IMR-90 (cell line): ENCODE results near the gene DPYD.

Experiments used
- BHLHE40 ChIP-seq: fragments of 150-350 bp; IDR thresholded peaks from 2 replicates; pipeline ENCODE4 v1.6.1; 2016; ENCODE audit warnings: mild to moderate bottlenecking, low read depth, low read length
- FOS ChIP-seq: fragments of 150-350 bp; IDR thresholded peaks from 2 replicates; pipeline ENCODE4 v1.6.1; 2016; ENCODE audit warnings: low read depth, low read length
- MAFK ChIP-seq: IDR thresholded peaks from 2 replicates; pipeline ENCODE4 v1.6.1; 2012; ENCODE audit warnings: low read depth, low read length, improper control_type of control experiment
- MAZ ChIP-seq: IDR thresholded peaks from 2 replicates; pipeline ENCODE4 v1.6.1; 2012; ENCODE audit warnings: low read depth, mild to moderate bottlenecking, low read length, improper control_type of control experiment, moderate library complexity, borderline replicate concordance
- MXI1 ChIP-seq: IDR thresholded peaks from 2 replicates; pipeline ENCODE4 v1.6.1; 2012; ENCODE audit warnings: low read depth, mild to moderate bottlenecking, low read length, moderate library complexity, borderline replicate concordance
- POLR2A ChIP-seq: IDR thresholded peaks from 2 replicates; pipeline ENCODE4 v1.6.1; 2012; ENCODE audit warnings: mild to moderate bottlenecking, low read depth, low read length
- RAD21 ChIP-seq: IDR thresholded peaks from 2 replicates; pipeline ENCODE4 v1.6.1; 2012; ENCODE audit warnings: low read length, improper control_type of control experiment
- RCOR1 ChIP-seq: IDR thresholded peaks from 2 replicates; pipeline ENCODE4 v1.6.1; 2012; ENCODE audit warnings: mild to moderate bottlenecking, low read length, improper control_type of control experiment; ENCODE audit not compliant: insufficient replicate concordance
- RFX5 ChIP-seq: IDR thresholded peaks from 2 replicates; pipeline ENCODE4 v1.8.0; 2012; ENCODE audit warnings: low read depth, mild to moderate bottlenecking, low read length, moderate library complexity
- SMC3 ChIP-seq: fragments of 150-350 bp; IDR thresholded peaks from 2 replicates; pipeline ENCODE4 v1.6.1; 2016; ENCODE audit warnings: low read depth, mild to moderate bottlenecking, antibody characterized with exemption, low read length, moderate library complexity
- TF ChIP-seq, protein P1 (sequence below): conservative IDR thresholded peaks from 2 replicates; pipeline ENCODE4 v1.5.1; 2012; ENCODE audit warnings: mild to moderate bottlenecking, low read depth, low read length, improper control_type of control experiment

DNA sequence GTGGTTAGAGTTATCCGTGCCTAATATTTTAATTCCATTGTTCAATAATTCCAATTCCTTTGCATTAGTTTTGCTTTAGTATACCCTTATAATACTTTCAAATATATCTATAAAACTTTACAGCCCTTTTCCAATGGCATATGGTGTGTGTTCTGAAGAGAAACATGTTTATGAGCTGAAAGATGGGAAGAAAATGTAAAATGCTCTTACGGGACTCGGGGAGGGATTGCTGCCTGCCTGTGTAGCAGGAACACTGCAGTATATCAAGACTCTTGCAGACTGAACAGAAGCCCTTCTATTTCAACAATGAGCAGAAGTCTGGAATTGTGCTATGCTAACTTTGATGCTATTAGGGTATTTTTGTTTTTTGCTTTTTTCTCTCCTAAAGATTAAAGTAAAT is 792.4 kb downstream of the DPYD start:
- TF ChIP-seq, protein P1, sequence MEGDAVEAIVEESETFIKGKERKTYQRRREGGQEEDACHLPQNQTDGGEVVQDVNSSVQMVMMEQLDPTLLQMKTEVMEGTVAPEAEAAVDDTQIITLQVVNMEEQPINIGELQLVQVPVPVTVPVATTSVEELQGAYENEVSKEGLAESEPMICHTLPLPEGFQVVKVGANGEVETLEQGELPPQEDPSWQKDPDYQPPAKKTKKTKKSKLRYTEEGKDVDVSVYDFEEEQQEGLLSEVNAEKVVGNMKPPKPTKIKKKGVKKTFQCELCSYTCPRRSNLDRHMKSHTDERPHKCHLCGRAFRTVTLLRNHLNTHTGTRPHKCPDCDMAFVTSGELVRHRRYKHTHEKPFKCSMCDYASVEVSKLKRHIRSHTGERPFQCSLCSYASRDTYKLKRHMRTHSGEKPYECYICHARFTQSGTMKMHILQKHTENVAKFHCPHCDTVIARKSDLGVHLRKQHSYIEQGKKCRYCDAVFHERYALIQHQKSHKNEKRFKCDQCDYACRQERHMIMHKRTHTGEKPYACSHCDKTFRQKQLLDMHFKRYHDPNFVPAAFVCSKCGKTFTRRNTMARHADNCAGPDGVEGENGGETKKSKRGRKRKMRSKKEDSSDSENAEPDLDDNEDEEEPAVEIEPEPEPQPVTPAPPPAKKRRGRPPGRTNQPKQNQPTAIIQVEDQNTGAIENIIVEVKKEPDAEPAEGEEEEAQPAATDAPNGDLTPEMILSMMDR: no peak
- TF ChIP-seq MXI1 (no peak), SMC3 (no peak), RAD21 (no peak), POLR2A (no peak), FOS (no peak), RCOR1 (no peak), MAZ (no peak), BHLHE40 (no peak), RFX5 (no peak), MAFK (no peak)
